SK-N-SH (cell line): ENCODE data around the gene RAMP3.

Source experiments
- CTCF ChIP-seq: fragments of 200-600 bp; sonication (generic); IDR thresholded peaks from 2 replicates; pipeline ENCODE4 v1.6.1; 2017; ENCODE audit warnings: antibody characterized with exemption, mild to moderate bottlenecking, moderate library complexity
- EP300 ChIP-seq, 2 experiments: IDR thresholded peaks; 2 replicates each; pipeline versions ENCODE4 v1.4.0 to v1.6.1; 2012; ENCODE audit warnings: borderline replicate concordance in 1 of 2, low read depth in 1 of 2, low read length in 1 of 2
- GATA2 ChIP-seq: sonication (generic); formaldehyde crosslinking; IDR thresholded peaks from 2 replicates; pipeline ENCODE4 v1.5.0; 2020; ENCODE audit warnings: mild to moderate bottlenecking, missing genetic modification reagents
- POLR2AphosphoS5 ChIP-seq: IDR thresholded peaks from 2 replicates; pipeline ENCODE4 v1.6.1; 2012; ENCODE audit warnings: low read depth, low read length

DNA sequence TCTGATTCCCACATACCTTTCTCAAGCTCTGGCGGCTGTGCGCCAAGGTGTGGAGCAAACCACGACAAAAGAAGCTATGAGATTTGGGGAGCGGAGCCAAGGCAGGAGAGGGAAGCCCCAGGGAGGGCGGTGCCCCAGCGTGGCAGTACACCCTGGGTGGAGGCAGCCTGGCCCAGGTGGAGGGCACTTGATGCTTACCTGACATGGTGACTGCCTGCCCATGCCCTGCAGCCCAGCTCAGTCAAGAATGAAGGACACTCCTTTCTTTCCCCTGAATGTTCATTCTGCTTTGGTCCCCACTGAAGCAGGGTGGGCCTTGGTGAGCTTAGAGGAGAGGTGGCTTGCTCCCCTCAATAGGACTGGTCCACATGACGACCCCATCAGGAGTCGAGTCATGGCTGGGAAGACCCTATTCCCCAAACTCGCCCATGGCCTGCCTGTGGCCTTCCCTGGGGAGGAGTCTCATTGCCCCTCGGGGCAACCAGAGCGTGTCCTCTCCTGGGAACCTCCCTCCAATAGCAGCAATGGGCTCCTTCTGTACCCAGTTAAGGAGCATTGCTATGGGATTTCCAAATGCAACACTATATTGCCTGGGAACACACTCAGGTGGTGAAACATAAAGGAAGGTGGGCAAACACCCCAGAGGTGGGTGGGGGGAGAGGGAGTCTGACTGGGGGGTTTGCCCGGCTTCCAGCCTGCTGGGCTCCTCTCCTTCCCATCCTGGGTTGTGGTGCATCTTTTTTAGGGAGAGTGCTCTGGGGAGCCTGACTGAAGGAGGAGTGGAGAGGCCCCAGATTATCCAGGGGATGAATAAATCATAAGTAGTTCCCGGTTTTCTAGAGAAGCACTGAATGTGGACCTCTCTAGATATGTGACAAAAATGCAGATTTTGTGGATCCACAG, 22.7 kb downstream of the RAMP3 start:
- TF ChIP-seq GATA2 (CRISPR knock-in tag) (no peak), CTCF (no peak), POLR2AphosphoS5 (no peak), EP300 (IDR thresholded peaks at IDR 0.05; ENCODE audit: borderline replicate concordance in 1 of 2, low read depth in 1 of 2, low read length in 1 of 2) (no peak)
